HG03521 (cell line): ENCODE measurements around the gene NSF.
"Not testable (repeated sequence)": the region's sequence is repeated elsewhere in the genome, so short reads cannot be mapped to it uniquely, and the experiment has no call there.

ENCODE experiments used
- ATAC-seq: cut with Tn5 transposase; IDR thresholded peaks from one replicate; pipeline ENCODE4 v1.9.1; 2021; ENCODE audit warnings: mild to moderate bottlenecking, moderate library complexity; ENCODE audit not compliant: unreplicated experiment

The NSF gene

GRCh38 chr17:46627452-46627851 is 37.0 kb downstream of the NSF start:
- ATAC-seq, result not testable (repeated sequence)

- not testable (repeated sequence) for ATAC-seq
These were observed 38.4 kb downstream of the NSF start for GRCh38 chr17:46628753-46629436.

- ATAC-seq, result not testable (repeated sequence)
These were observed 41.7 kb downstream of the NSF start for GRCh38 chr17:46632146-46632545.

GRCh38 chr17:46634844-46635243 is 44.4 kb downstream of the NSF start:
- not testable (repeated sequence) for ATAC-seq

GRCh38 chr17:46641861-46642656 is 51.6 kb downstream of the NSF start:
- not testable (repeated sequence) for ATAC-seq

GRCh38 chr17:46647251-46647650 is 56.8 kb downstream of the NSF start:
- not testable (repeated sequence) for ATAC-seq

GRCh38 chr17:46647688-46648278 is 57.3 kb downstream of the NSF start:
- not testable (repeated sequence) for ATAC-seq

GRCh38 chr17:46649246-46649645 is 58.8 kb downstream of the NSF start:
- ATAC-seq, result not testable (repeated sequence)

GRCh38 chr17:46652024-46652643 is 61.7 kb downstream of the NSF start:
- not testable (repeated sequence) for ATAC-seq

- ATAC-seq, result not testable (repeated sequence)
These were observed 67.8 kb downstream of the NSF start for GRCh38 chr17:46658235-46658634.

GRCh38 chr17:46659702-46660101 is 69.2 kb downstream of the NSF start:
- not testable (repeated sequence) for ATAC-seq

GRCh38 chr17:46663123-46663522 is 72.7 kb downstream of the NSF start:
- not testable (repeated sequence) for ATAC-seq

GRCh38 chr17:46663552-46663951 is 73.1 kb downstream of the NSF start:
- not testable (repeated sequence) for ATAC-seq

GRCh38 chr17:46665969-46666368 is 75.5 kb downstream of the NSF start:
- ATAC-seq, result not testable (repeated sequence)

GRCh38 chr17:46670789-46671188 is 80.3 kb downstream of the NSF start:
- ATAC-seq, result not testable (repeated sequence)

GRCh38 chr17:46672777-46673176 is 82.3 kb downstream of the NSF start:
- not testable (repeated sequence) for ATAC-seq

GRCh38 chr17:46677819-46678218 is 87.3 kb downstream of the NSF start:
- not testable (repeated sequence) for ATAC-seq

GRCh38 chr17:46683653-46684052 is 93.2 kb downstream of the NSF start:
- ATAC-seq, result not testable (repeated sequence)

- ATAC-seq, result not testable (repeated sequence)
These were observed 94.8 kb downstream of the NSF start for GRCh38 chr17:46685284-46685683.

GRCh38 chr17:46692196-46692595 is 101.7 kb downstream of the NSF start:
- not testable (repeated sequence) for ATAC-seq

GRCh38 chr17:46693283-46693682 is 102.8 kb downstream of the NSF start:
- not testable (repeated sequence) for ATAC-seq
